GM21367 (cell line): Measurements from ENCODE around the gene TEX54.
"Not testable (repeated sequence)": the region's sequence is repeated elsewhere in the genome, so short reads cannot be mapped to it uniquely, and the experiment has no call there.

Source experiments
- ATAC-seq: cut with Tn5 transposase; IDR thresholded peaks from one replicate; pipeline ENCODE4 v1.9.1; 2021; ENCODE audit not compliant: unreplicated experiment

Gene TEX54

GRCh38 chr11:62835336-62835735 is 2.7 kb upstream of the TEX54 start:
- no peak for ATAC-seq

DNA sequence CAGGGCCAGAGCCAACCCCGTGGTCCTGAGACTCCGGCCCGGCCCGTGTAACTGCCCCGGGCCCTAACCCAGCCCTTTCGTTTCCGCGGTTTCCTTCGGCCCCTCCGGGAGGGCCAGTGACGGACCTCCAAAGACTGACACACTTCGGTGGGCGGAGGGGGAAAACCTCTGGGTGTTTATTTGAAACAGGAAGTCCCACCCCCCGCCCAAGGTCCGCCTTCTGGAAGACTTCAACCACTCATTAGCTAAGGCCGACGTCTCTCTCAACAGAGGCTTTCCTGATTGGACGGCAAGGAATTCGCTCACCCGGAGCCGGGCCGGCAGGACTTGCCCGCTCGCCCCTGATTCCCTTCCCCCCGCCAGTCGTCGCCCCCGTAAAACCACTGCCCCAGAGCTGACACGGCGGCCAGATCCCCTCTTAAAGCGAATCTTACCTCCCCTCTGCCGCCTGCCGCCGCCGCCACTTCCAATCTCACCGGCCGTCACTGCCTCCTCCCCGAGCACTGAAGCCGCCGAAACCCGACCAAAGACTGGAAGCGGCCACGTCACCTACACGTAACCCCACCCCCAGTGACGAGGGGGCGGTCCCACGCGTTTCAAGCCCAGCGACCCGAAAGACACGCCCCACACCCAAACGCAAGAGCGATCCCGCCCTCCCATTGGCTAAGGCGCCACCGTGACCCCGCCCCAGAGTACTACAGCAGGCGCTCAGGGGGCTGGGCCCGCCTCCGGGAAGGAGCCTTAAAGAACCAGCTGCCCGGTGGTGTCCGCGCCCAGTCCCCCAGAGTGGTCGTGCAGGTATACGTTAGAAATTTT is 913 bp downstream of the TEX54 start, which contains the start of gene STX5:
TSS of gene STX5 (minus strand) at position 532 of the 816 bp plus-strand sequence. CDS start 808 bp downstream, outside the sequence.
- ATAC-seq = peak; percentile 69

GRCh38 chr11:62830904-62831519 is 1.6 kb downstream of the TEX54 start:
- ATAC-seq = no peak

DNA sequence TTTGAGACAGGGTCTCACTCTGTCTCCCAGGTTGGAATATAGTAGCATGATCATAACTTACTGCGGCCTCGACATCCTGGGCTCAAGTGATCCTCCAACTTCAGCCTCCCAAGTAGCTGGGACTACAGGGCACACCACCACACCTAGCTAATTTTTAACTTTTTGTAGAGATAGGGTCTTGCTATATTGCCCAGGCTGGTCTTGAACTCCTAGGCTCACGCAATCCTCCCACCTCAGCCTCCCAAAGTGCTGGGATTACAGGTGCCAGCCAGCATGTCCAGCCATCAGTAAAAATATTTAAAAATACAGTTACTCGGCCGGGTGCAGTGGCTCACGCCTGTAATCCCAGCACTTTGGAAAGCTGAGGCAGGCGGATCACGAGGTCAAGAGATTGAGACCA is 4.5 kb downstream of the TEX54 start:
- ATAC-seq = not testable (repeated sequence)

- no peak for ATAC-seq
Measured at GRCh38 chr11:62823677-62824076, 9.0 kb downstream of the TEX54 start.

GRCh38 chr11:62817129-62817528 is 15.5 kb downstream of the TEX54 start:
- no peak for ATAC-seq

- no peak for ATAC-seq
Measured at GRCh38 chr11:62816557-62816956, 16.1 kb downstream of the TEX54 start.

GRCh38 chr11:62811659-62812058 is 21.0 kb downstream of the TEX54 start:
- ATAC-seq = no peak

GRCh38 chr11:62810748-62811147 is 21.9 kb downstream of the TEX54 start:
- no peak for ATAC-seq

DNA sequence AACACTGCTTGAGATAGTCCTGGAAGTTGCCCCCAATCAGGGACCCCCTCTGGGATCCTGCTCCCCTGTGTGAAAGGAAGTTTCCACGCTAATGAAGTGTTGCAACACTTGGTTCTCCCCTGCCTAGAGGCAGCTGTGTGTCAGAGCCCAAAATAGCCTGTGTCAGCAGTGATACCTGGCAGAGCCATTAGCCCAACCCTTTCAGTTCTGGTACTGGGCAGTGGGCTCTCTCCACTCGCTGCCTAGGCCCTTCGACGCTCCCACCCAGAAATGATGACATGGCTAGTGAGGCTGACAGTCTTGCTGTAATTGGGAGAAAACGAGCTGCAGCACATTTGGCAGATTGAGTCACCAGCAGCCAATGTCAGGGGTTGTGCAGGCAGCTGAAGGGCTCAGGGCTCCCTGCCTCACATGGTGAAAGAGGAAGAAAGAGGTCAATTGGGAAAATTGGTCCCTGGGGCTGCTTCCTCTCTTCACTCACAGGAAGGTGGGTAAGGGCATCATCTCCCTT is 26.0 kb downstream of the TEX54 start:
- no peak for ATAC-seq

GRCh38 chr11:62805961-62806441 is 26.6 kb downstream of the TEX54 start:
- ATAC-seq = peak; percentile 5

DNA sequence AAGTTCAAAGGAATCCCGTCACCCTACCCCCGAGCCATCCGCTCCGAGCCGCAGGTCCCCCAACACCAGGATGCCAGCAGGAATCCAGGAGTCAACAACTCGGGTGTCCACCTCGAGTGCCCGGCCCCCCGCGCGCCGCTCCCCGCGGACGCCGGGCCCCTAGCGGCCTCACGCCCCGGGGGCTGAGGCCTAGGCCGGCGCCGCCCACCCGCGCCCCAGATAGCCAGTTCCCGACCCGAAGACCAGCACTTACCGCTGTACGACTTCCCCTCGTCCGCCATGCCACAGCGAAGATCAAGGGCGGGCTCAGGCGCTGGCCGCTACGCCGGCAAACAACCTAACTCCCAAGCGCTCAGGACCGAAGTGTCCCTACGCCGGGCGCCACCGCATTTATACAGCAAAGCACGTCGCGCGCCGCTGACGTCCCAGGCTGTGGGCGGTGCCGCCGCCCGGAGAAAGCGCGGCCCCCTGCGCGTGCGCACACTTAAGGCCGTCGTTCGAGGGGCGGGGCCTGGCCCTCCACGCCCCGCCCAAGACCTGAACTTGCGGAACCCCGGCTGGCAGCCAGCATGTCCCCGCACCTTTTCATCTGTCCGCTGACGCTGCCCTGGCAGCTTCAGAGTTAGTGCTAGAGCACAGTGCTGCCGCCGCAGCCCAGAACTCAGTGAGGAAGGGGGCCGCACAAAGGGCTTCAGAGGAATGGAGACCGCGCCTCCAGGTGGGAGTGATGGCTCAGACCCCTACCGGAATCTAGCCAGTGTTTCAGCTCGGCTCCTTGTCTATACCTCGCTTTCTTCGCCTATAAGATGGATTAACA is 27.4 kb downstream of the TEX54 start, which contains the start of gene NXF1:
TSS of gene NXF1 (minus strand) at position 365 of the 817 bp plus-strand sequence. CDS start at position 281, 84 bp downstream.
- peak; percentile 65 for ATAC-seq

- no peak for ATAC-seq
Measured at GRCh38 chr11:62804310-62805075, 28.1 kb downstream of the TEX54 start.

- no peak for ATAC-seq
Measured at GRCh38 chr11:62801071-62801470, 31.6 kb downstream of the TEX54 start.

GRCh38 chr11:62799486-62799885 is 33.2 kb downstream of the TEX54 start:
- ATAC-seq = no peak

- ATAC-seq = no peak
Measured at GRCh38 chr11:62796281-62796680, 36.4 kb downstream of the TEX54 start.

DNA sequence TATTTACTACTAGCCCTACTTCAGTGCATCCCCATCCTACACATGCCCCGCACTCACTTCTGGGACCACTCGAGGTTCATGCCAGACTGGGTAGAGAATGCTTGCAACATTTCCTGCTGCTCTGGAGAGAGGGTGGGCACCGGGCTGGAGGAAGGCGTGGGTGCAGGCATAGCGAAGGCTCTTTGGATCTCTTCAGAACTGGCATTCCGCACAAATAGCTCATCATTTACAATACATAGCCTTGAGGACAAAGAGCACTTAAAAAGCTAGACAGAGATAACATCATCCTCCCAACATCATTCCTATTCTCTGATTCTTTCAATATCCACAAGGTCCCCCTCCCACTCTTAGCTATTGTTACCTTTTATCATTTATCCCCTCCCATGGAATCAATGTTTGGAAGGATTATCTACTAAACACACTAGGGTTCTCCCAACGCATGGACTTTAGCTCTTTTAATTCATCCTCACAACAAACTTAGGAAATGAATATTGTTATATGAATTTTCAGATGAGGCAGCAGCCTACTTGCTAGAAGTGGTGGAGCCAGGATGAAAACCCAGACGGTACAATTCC is 38.4 kb downstream of the TEX54 start:
- no peak for ATAC-seq

- ATAC-seq = no peak
Measured at GRCh38 chr11:62792202-62792575, 40.5 kb downstream of the TEX54 start.

- peak; percentile 59 for ATAC-seq
Measured at GRCh38 chr11:62791501-62792201, 41.0 kb downstream of the TEX54 start, which contains the start of gene TMEM223. Gene TMEM223, minus strand, starts transcription at chr11:62792006. Its CDS starts 12 bp downstream, at chr11:62791994.
